Trophoblast cell (in vitro differentiated cells and primary cell): ENCODE data around the gene FBXO36.

Experiments
- DNase-seq, 2 donors: peaks; one replicate each; pipeline ENCODE4 v3.0.0-alpha.2; 2016
- H2AFZ ChIP-seq: 2 replicates; pipeline ENCODE4 v1.6.1; 2013; ENCODE audit warnings: low read length, moderate library complexity, mild to moderate bottlenecking; ENCODE audit not compliant: insufficient read depth, poor library complexity
- H2AK5ac ChIP-seq: 2 replicates; pipeline ENCODE4 v1.6.1; 2013; ENCODE audit warnings: mild to moderate bottlenecking, low read length
- H2BK120ac ChIP-seq: 2 replicates; pipeline ENCODE4 v1.6.1; 2013; ENCODE audit warnings: low read length, mild to moderate bottlenecking, moderate library complexity; ENCODE audit not compliant: insufficient read depth, poor library complexity
- H2BK12ac ChIP-seq: 2 replicates; pipeline ENCODE4 v1.6.1; 2013; ENCODE audit warnings: mild to moderate bottlenecking, low read length, moderate library complexity
- H2BK5ac ChIP-seq: 2 replicates; pipeline ENCODE4 v1.6.1; 2013; ENCODE audit warnings: low read length, low read depth, moderate library complexity, mild to moderate bottlenecking; ENCODE audit not compliant: poor library complexity
- H3K14ac ChIP-seq: 2 replicates; pipeline ENCODE4 v1.6.1; 2013; ENCODE audit warnings: mild to moderate bottlenecking, low read length
- H3K18ac ChIP-seq: 2 replicates; pipeline ENCODE4 v1.6.1; 2013; ENCODE audit warnings: mild to moderate bottlenecking, low read length
- H3K23ac ChIP-seq: 2 replicates; pipeline ENCODE4 v1.6.1; 2013; ENCODE audit warnings: low read length
- H3K27ac ChIP-seq: 2 replicates; pipeline ENCODE4 v1.5.1; 2013; ENCODE audit warnings: low read depth, mild to moderate bottlenecking, inconsistent platforms, low read length, moderate library complexity
- H3K27me3 ChIP-seq: 2 replicates; pipeline ENCODE4 v1.6.1; 2013; ENCODE audit warnings: inconsistent platforms, mild to moderate bottlenecking, low read length, moderate library complexity; ENCODE audit not compliant: insufficient read depth
- H3K36me3 ChIP-seq, 2 experiments: 1 replicate in 1 of 2; 2 replicates in 1 of 2; pipeline ENCODE4 v1.6.1; 2013; ENCODE audit warnings: low read length in 2 of 2, mild to moderate bottlenecking in 2 of 2, moderate library complexity in 1 of 2; ENCODE audit not compliant: insufficient read depth in 2 of 2, control insufficient read depth in 1 of 2
- H3K4ac ChIP-seq: 2 replicates; pipeline ENCODE4 v1.6.1; 2013; ENCODE audit warnings: low read depth, mild to moderate bottlenecking, low read length, moderate library complexity
- H3K4me1 ChIP-seq, 2 experiments: 1 replicate in 1 of 2; 2 replicates in 1 of 2; pipeline ENCODE4 v1.6.1; 2013; ENCODE audit warnings: low read length in 2 of 2, mild to moderate bottlenecking in 2 of 2, moderate library complexity in 1 of 2; ENCODE audit not compliant: insufficient read depth in 2 of 2, control insufficient read depth in 1 of 2
- H3K4me2 ChIP-seq: 2 replicates; pipeline ENCODE4 v1.6.1; 2013; ENCODE audit warnings: inconsistent platforms, mild to moderate bottlenecking, low read length, moderate library complexity
- H3K4me3 ChIP-seq: 2 replicates; pipeline ENCODE4 v1.5.1; 2013; ENCODE audit warnings: mild to moderate bottlenecking, low read depth, low read length, inconsistent platforms
- H3K79me1 ChIP-seq: one replicate; pipeline ENCODE4 v1.6.1; 2013; ENCODE audit warnings: low read length
- H3K79me2 ChIP-seq: 2 replicates; pipeline ENCODE4 v1.6.1; 2013; ENCODE audit warnings: low read length, mild to moderate bottlenecking; ENCODE audit not compliant: control insufficient read depth, insufficient read depth, poor library complexity
- H3K9ac ChIP-seq: 2 replicates; pipeline ENCODE4 v1.6.1; 2013; ENCODE audit warnings: mild to moderate bottlenecking, low read length
- H3K9me3 ChIP-seq: 2 replicates; pipeline ENCODE4 v1.6.1; 2013; ENCODE audit warnings: low read depth, mild to moderate bottlenecking, control low read depth, inconsistent platforms, low read length; ENCODE audit not compliant: insufficient read depth
- H4K12ac ChIP-seq: 2 replicates; pipeline ENCODE4 v1.6.1; 2013; ENCODE audit warnings: low read depth, mild to moderate bottlenecking, low read length, moderate library complexity
- H4K8ac ChIP-seq: 2 replicates; pipeline ENCODE4 v1.6.1; 2013; ENCODE audit warnings: low read depth, mild to moderate bottlenecking, low read length, moderate library complexity
- H4K91ac ChIP-seq: one replicate; pipeline ENCODE4 v1.6.1; 2013; ENCODE audit warnings: low read depth, mild to moderate bottlenecking, low read length, moderate library complexity
- WGBS: extraction: QIAGEN DNeasy Blood & Tissue Kit; methylation state at CpG from one replicate; pipeline ENCODE4 v1.1.7; 2013; ENCODE audit warnings: missing lambda C conversion rate; ENCODE audit not compliant: insufficient read length, insufficient coverage; ENCODE audit errors: extremely low coverage; 5-methylcytosine and 5-hydroxymethylcytosine counted together

FBXO36 gene

GRCh38 chr2:229887441-229887840, 34.9 kb upstream of the FBXO36 start:
- no peak overlapping the region for H4K12ac ChIP-seq
- no peaks in the 10 kb centered on the region for H3K79me1 ChIP-seq
- no peaks in the 10 kb centered on the region for H3K27me3 ChIP-seq
- H2BK120ac ChIP-seq = no peak overlapping the region
- no peak overlapping the region for H2AK5ac ChIP-seq
- peaks cover 2 to 8% of the 10 kb centered on the region in 2 experiments for H3K36me3 ChIP-seq
- no peak for DNase-seq
- no peaks in the 10 kb centered on the region for H3K4me1 ChIP-seq
- no peak overlapping the region for H3K4me3 ChIP-seq
- H3K23ac ChIP-seq = no peak overlapping the region
- H3K18ac ChIP-seq = no peak overlapping the region
- H3K9me3 ChIP-seq = no peaks in the 10 kb centered on the region
- H3K4me2 ChIP-seq = no peak overlapping the region
- no peak overlapping the region for H3K4ac ChIP-seq
- no peak overlapping the region for H4K91ac ChIP-seq
- H2BK5ac ChIP-seq = no peak overlapping the region
- no peak overlapping the region for H2AFZ ChIP-seq
- H3K14ac ChIP-seq = no peak overlapping the region
- no peak overlapping the region for H2BK12ac ChIP-seq
- H3K9ac ChIP-seq = no peak overlapping the region
- no peak overlapping the region for H4K8ac ChIP-seq
- no peaks in the 10 kb centered on the region for H3K79me2 ChIP-seq
- H3K27ac ChIP-seq = no peak overlapping the region
- WGBS = no CpG with 5 or more reads among the region's 1 CpG

- Histone ChIP-seq H3K4me2 (no peak overlapping the region), H2AFZ (no peak overlapping the region)
- WGBS = no CpG with 5 or more reads among the region's 1 CpG
These were observed 34.3 kb upstream of the FBXO36 start for GRCh38 chr2:229888031-229888430.

GRCh38 chr2:229889023-229889422, 33.3 kb upstream of the FBXO36 start:
- H2BK120ac ChIP-seq = no peak overlapping the region
- H3K4me2 ChIP-seq = no peak overlapping the region
- H3K4ac ChIP-seq = no peak overlapping the region
- H4K12ac ChIP-seq = no peak overlapping the region
- H2BK12ac ChIP-seq = no peak overlapping the region
- no peak overlapping the region for H3K27ac ChIP-seq
- no peaks in the 10 kb centered on the region for H3K79me2 ChIP-seq
- H4K8ac ChIP-seq = no peak overlapping the region
- H3K9me3 ChIP-seq = no peaks in the 10 kb centered on the region
- H4K91ac ChIP-seq = no peak overlapping the region
- H3K27me3 ChIP-seq = no peaks in the 10 kb centered on the region
- no peak overlapping the region for H3K23ac ChIP-seq
- no peak overlapping the region for H3K18ac ChIP-seq
- H3K4me1 ChIP-seq = no peaks in the 10 kb centered on the region
- no peak overlapping the region for H2AFZ ChIP-seq
- no CpG with 5 or more reads among the region's 2 CpGs for WGBS
- no peak overlapping the region for H3K4me3 ChIP-seq
- DNase-seq = no peak
- H3K36me3 ChIP-seq = peaks cover 2 to 11% of the 10 kb centered on the region in 2 experiments
- no peaks in the 10 kb centered on the region for H3K79me1 ChIP-seq
- no peak overlapping the region for H3K14ac ChIP-seq
- no peak overlapping the region for H2BK5ac ChIP-seq
- H2AK5ac ChIP-seq = no peak overlapping the region
- H3K9ac ChIP-seq = no peak overlapping the region

More at GRCh38 chr2:229888031-229888430, 34.3 kb upstream of the FBXO36 start:
- peaks cover 2 to 8% of the 10 kb centered on the region in 2 experiments for H3K36me3 ChIP-seq
- no peak overlapping the region for H3K9ac ChIP-seq
- no peak overlapping the region for H4K12ac ChIP-seq
- no peak for DNase-seq
- no peak overlapping the region for H3K4ac ChIP-seq
- no peak overlapping the region for H3K18ac ChIP-seq
- no peaks in the 10 kb centered on the region for H3K9me3 ChIP-seq
- no peak overlapping the region for H3K23ac ChIP-seq
- H2BK120ac ChIP-seq = no peak overlapping the region
- H2AK5ac ChIP-seq = no peak overlapping the region
- H3K4me1 ChIP-seq = no peaks in the 10 kb centered on the region
- no peak overlapping the region for H4K91ac ChIP-seq
- no peak overlapping the region for H3K14ac ChIP-seq
- no peak overlapping the region for H4K8ac ChIP-seq
- H3K79me1 ChIP-seq = no peaks in the 10 kb centered on the region
- no peaks in the 10 kb centered on the region for H3K79me2 ChIP-seq
- H3K27me3 ChIP-seq = no peaks in the 10 kb centered on the region
- no peak overlapping the region for H3K4me3 ChIP-seq
- H3K27ac ChIP-seq = no peak overlapping the region
- H2BK12ac ChIP-seq = no peak overlapping the region
- H2BK5ac ChIP-seq = no peak overlapping the region

GRCh38 chr2:229896857-229897256, 25.4 kb upstream of the FBXO36 start:
- no peak overlapping the region for H3K23ac ChIP-seq
- peak overlapping the region; percentile 67 for H3K4ac ChIP-seq
- no peak overlapping the region for H2BK12ac ChIP-seq

More at GRCh38 chr2:229896857-229897256, 25.4 kb upstream of the FBXO36 start:
- Histone ChIP-seq H2BK5ac (no peak overlapping the region), H3K79me1 (no peaks in the 10 kb centered on the region), H2AFZ (no peak overlapping the region), H3K27ac (no peak overlapping the region), H3K9ac (no peak overlapping the region), H3K4me3 (no peak overlapping the region), H2AK5ac (no peak overlapping the region), H3K14ac (no peak overlapping the region), H4K8ac (no peak overlapping the region), H3K4me2 (no peak overlapping the region), H4K12ac (no peak overlapping the region), H4K91ac (no peak overlapping the region), H2BK120ac (no peak overlapping the region), H3K79me2 (peaks cover 4% of the 10 kb centered on the region), H3K27me3 (no peaks in the 10 kb centered on the region), H3K4me1 (no peaks in the 10 kb centered on the region), H3K9me3 (no peaks in the 10 kb centered on the region), H3K18ac (no peak overlapping the region), H3K36me3 (peaks cover 3 to 9% of the 10 kb centered on the region in 2 experiments)
- WGBS = no CpG with 5 or more reads among the region's 1 CpG
- no peak for DNase-seq
